ENCODE data around the gene PDE6G. TPM values are rescaled to one million over a fixed set of nuclear protein-coding genes. Genes with fewer than 3 reads are reported as not detected.

PDE6G gene
- total and polyA plus RNA-seq, 2 of the 8 experiments (the other 6 are each of a cell fraction or from before 2014, with no cell fraction given) = 5.8 to 12.9 TPM

- TF ChIP-seq BACH1 (IDR thresholded peaks at IDR 0.05; ENCODE audit: low read length) = no peak
- no peak for TF ChIP-seq ATF3 (IDR thresholded peaks at IDR 0.05; ENCODE audit: insufficient read depth, low read depth, low read length)
- no peak for TF ChIP-seq GTF2F1 (IDR thresholded peaks at IDR 0.05; ENCODE audit: borderline replicate concordance, low read depth, low read length)
- no peak for TF ChIP-seq HDAC6 (IDR thresholded peaks at IDR 0.05; ENCODE audit: low read depth, low read length)
These were observed 4.7 kb downstream of the PDE6G start (continued) for GRCh38 chr17:81651692-81652091.

Data from H1 (cell line).